Measurements from ENCODE around the gene MAP2K5.

MAP2K5 gene

GRCh38 chr15:67747921-67748320 lies 205.4 kb downstream of the MAP2K5 start:
- DNase-seq (ENCODE audit: low read depth): no peak
- TF ChIP-seq, protein P1, sequence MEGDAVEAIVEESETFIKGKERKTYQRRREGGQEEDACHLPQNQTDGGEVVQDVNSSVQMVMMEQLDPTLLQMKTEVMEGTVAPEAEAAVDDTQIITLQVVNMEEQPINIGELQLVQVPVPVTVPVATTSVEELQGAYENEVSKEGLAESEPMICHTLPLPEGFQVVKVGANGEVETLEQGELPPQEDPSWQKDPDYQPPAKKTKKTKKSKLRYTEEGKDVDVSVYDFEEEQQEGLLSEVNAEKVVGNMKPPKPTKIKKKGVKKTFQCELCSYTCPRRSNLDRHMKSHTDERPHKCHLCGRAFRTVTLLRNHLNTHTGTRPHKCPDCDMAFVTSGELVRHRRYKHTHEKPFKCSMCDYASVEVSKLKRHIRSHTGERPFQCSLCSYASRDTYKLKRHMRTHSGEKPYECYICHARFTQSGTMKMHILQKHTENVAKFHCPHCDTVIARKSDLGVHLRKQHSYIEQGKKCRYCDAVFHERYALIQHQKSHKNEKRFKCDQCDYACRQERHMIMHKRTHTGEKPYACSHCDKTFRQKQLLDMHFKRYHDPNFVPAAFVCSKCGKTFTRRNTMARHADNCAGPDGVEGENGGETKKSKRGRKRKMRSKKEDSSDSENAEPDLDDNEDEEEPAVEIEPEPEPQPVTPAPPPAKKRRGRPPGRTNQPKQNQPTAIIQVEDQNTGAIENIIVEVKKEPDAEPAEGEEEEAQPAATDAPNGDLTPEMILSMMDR (conservative IDR thresholded peaks at IDR 0.05; ENCODE audit: control insufficient read depth, insufficient read depth, low read depth, low read length): no peak
- no peak overlapping the region for H3K4me3 ChIP-seq (ENCODE audit: control insufficient read depth, low read depth, low read length)

GRCh38 chr15:67750371-67750770 lies 207.9 kb downstream of the MAP2K5 start:
- DNase-seq (ENCODE audit: low read depth): peak; percentile 22
- TF ChIP-seq, protein P1 (conservative IDR thresholded peaks at IDR 0.05; ENCODE audit: control insufficient read depth, insufficient read depth, low read depth, low read length): no peak
- no peak overlapping the region for H3K4me3 ChIP-seq (ENCODE audit: control insufficient read depth, low read depth, low read length)

DNA sequence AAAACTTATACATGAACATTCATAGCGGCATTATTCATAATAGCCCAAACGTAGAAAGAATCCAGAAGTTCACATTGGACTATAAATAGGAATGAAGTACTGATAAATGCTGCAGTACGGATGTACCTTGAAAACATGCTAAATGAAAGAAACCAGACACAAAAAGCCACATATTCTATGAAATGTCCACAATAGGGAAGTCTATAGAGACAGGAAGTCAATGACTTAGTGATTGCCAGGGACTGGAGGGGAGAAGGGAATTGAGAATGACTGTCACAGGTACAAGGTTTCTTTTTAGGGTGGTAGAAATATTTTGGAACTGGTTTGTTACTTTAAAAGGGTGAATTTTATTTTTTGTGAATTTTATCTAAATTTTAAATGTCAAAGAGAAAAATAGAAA lies 211.4 kb downstream of the MAP2K5 start:
- DNase-seq (ENCODE audit: low read depth): no peak
- TF ChIP-seq, protein P1 (conservative IDR thresholded peaks at IDR 0.05; ENCODE audit: control insufficient read depth, insufficient read depth, low read depth, low read length): no peak
- no peak overlapping the region for H3K4me3 ChIP-seq (ENCODE audit: control insufficient read depth, low read depth, low read length)

DNA sequence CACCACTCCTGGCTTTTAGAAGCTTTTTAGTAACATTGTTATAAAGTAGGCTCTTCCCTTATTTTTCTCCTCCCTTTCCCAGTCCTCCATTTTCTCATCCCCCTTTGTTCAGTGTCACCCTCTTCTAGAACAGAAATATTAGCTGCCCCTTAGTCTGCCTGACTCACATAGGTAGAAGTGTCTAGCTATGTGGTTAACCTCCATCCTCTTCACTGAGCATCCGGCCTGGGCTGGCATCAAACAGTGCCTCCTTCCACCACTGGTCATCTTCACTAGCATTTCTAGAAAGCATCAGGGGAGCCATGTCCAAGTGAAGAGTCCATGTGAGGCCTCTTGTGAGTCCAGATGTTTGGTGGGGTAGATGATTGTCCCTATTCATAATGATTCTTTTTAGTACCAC lies 212.8 kb downstream of the MAP2K5 start:
- TF ChIP-seq, protein P1 (conservative IDR thresholded peaks at IDR 0.05; ENCODE audit: control insufficient read depth, insufficient read depth, low read depth, low read length): no peak
- DNase-seq (ENCODE audit: low read depth): no peak
- no peak overlapping the region for H3K4me3 ChIP-seq (ENCODE audit: control insufficient read depth, low read depth, low read length)

DNA sequence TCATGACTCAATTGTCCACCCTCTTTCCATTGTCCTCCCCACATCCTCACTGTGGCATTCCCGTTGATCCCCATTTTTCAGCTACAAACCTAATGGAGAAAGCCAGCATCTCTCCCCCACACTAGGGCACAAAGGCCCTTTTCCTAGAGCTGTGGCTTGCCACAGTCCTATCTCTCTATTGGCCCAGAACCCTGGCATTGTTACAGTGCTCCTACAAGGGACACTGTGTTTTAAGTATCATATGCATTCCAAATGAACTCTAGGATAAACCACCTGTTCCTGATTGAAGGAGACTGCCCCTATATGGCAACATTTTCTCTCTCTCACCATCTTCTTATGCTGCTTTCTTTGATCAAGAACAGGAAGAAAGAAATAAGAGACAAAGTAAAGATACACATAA lies 213.4 kb downstream of the MAP2K5 start:
- DNase-seq (ENCODE audit: low read depth): no peak
- TF ChIP-seq, protein P1 (conservative IDR thresholded peaks at IDR 0.05; ENCODE audit: control insufficient read depth, insufficient read depth, low read depth, low read length): no peak
- no peak overlapping the region for H3K4me3 ChIP-seq (ENCODE audit: control insufficient read depth, low read depth, low read length)

DNA sequence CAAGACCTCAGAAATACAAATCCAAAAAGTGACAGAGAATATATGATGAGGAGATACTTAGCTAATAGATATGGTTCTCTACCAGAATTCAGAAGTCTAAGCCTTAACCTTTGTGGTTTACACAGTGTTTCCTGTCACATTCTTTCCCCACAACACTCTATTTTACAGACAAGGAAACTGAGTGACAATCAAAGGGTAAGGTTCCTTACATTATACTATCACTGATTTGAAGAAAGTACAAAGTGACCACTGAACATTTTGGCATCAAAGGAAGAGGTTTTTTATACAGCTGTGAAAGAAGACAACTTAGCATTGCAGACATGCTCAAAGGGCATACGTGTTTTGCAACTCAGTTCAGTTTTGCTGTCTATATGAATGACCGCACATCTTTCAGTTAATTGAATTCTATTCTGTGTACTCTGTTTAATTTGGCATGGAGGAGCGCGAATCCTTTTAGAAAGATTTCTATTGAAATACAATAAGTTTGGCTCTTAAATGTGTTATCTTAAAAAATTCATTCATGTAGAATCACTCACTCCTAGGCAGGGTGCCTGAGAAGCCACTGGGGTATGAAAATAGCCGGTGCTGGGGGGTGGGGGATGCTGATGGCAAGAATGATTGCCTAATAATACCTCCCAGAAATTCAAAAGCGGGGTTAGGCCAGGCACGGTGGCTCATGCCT lies 216.3 kb downstream of the MAP2K5 start:
- DNase-seq (ENCODE audit: low read depth): no peak
- TF ChIP-seq, protein P1 (conservative IDR thresholded peaks at IDR 0.05; ENCODE audit: control insufficient read depth, insufficient read depth, low read depth, low read length): no peak
- no peak overlapping the region for H3K4me3 ChIP-seq (ENCODE audit: control insufficient read depth, low read depth, low read length)

GRCh38 chr15:67760901-67761300 lies 218.4 kb downstream of the MAP2K5 start:
- DNase-seq (ENCODE audit: low read depth): no peak
- TF ChIP-seq, protein P1 (conservative IDR thresholded peaks at IDR 0.05; ENCODE audit: control insufficient read depth, insufficient read depth, low read depth, low read length): no peak
- no peak overlapping the region for H3K4me3 ChIP-seq (ENCODE audit: control insufficient read depth, low read depth, low read length)

Data from fibroblast of mammary gland (primary cell).